Vagina (tissue), 2 donors: ENCODE data around the gene MIF. TPM values are rescaled to one million over a fixed set of nuclear protein-coding genes. Genes with fewer than 3 reads are reported as not detected.

Experiments
- DNase-seq, 2 donors: peaks; one replicate each; pipeline ENCODE4 v3.0.0-alpha.2; 2017; ENCODE audit errors: extremely low spot score in 2 of 2
- H3K27ac ChIP-seq: fragments of 200-600 bp; sonication (generic); one replicate; pipeline ENCODE4 v1.5.1; 2019
- H3K27me3 ChIP-seq: fragments of 200-600 bp; sonication (generic); one replicate; pipeline ENCODE4 v1.5.1; 2019
- H3K36me3 ChIP-seq, 2 donors: fragments of 200-600 bp; sonication (generic); one replicate each; pipeline ENCODE4 v1.5.1; 2017 to 2019
- H3K4me1 ChIP-seq: fragments of 200-600 bp; sonication (generic); one replicate; pipeline ENCODE4 v1.5.1; 2019
- H3K4me3 ChIP-seq, 2 donors: fragments of 200-600 bp; sonication (generic); 1 replicate in 1 of 2; 2 replicates in 1 of 2; pipeline ENCODE4 v1.5.1; 2016 to 2019
- H3K9me3 ChIP-seq: fragments of 200-600 bp; sonication (generic); one replicate; pipeline ENCODE4 v1.5.1; 2019
- CTCF ChIP-seq, 3 experiments: fragments of 450-650 bp in 2 of 3; fragments of 200-600 bp in 1 of 3; sonication (generic) in 1 of 3; IDR thresholded peaks; one replicate each; pipeline ENCODE4 v1.5.1; 2017 to 2019; ENCODE audit warnings: antibody characterized with exemption in 3 of 3, mild to moderate bottlenecking in 2 of 3, moderate library complexity in 2 of 3
- POLR2A ChIP-seq, 2 donors: fragments of 450-650 bp; IDR thresholded peaks; one replicate each; pipeline ENCODE4 v1.6.1; 2017; ENCODE audit warnings: antibody characterized with exemption in 2 of 2, mild to moderate bottlenecking in 2 of 2, moderate library complexity in 2 of 2
- POLR2AphosphoS5 ChIP-seq, 2 donors: sonication (generic); formaldehyde crosslinking; IDR thresholded peaks; one replicate each; pipeline ENCODE4 v1.9.0; 2017; ENCODE audit warnings: antibody characterized with exemption in 2 of 2, mild to moderate bottlenecking in 2 of 2, low read depth in 1 of 2; ENCODE audit not compliant: insufficient read depth in 1 of 2
- intact Hi-C: fragments of 100-400 bp; cut with DNase I; formaldehyde crosslinking; loops from one replicate; pipeline ENCODE4 v1.15.1; 2023
- total RNA-seq: library from RNA; depleted of rRNA; stranded (reverse); fragments of >200 nt; gene quantifications from one replicate; pipeline ENCODE4 v1.2.3, GENCODE V29; 2016

MIF gene
- total RNA-seq, 1 donor from 2014 or later = 638 TPM

DNA sequence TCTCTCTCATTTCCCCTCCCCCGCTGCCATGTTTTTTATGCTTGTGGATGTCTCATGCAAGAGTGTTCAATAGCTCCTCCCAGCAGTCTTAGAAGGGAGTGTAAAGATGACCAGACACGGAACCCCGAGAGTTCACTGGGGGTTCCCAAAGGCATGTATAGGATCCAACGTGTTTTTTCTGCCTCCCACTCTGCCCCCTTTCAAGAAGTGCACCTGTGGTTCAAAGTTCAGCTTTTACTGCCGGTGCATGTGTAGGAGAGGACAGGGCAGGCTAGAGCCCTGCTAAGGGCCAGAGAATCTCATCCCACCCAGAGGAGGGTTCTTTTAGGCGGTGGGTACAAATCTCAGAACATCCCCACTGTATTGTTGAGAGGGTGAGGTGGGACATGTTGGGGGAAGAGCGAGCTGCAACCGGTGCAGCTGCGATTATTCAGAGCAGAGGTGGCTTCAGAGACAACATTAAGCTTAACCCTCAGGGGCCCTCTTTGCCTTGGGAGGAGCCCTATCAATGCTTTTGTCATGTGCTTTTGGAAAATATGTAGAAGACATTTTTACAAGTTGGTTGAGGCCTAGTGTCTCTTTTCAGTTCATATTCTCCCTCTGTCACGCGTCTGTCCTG is 14.5 kb downstream of the MIF start:
- intact Hi-C loops = no loop called here
- no peaks in the 10 kb centered on the region for H3K36me3 ChIP-seq
- H3K4me1 ChIP-seq = peaks cover 10% of the 10 kb centered on the region
- no peak overlapping the region for H3K4me3 ChIP-seq
- H3K27ac ChIP-seq = no peak overlapping the region
- DNase-seq = no peak
- no peaks in the 10 kb centered on the region for H3K9me3 ChIP-seq
- no peaks in the 10 kb centered on the region for H3K27me3 ChIP-seq
- TF ChIP-seq CTCF (IDR thresholded peaks at IDR 0.05) (no peak), POLR2A (IDR thresholded peaks at IDR 0.05) (no peak), POLR2AphosphoS5 (IDR thresholded peaks at IDR 0.05; ENCODE audit: insufficient read depth in 1 of 2, low read depth in 1 of 2) (no peak)

DNA sequence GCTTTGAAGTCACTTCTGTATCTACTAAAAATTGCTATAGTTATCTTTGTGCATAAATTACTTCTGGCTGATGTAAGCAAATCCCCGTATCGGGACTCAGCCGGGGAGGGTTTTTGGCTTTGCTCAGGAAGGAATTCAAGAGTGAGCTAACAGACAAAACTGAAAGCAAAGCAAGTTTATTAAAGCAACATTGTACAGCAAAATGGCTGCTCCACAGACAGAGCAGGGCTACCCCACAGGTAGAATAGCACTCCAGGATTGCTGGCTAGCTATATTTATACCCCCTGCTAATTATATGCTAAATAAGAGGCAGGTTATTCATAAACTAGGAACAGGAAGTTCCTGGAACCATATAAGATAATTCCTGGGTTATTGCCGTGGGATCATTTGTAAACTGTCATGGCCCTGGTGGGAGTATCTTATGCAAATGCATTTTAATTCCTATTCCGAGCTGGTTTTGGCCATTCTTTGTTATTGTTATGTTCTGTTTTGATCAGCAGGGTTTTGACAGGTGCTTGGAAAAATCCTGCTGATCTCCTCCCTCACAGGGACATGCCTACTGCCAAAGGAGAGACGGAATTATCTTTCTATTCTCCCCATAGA is 15.2 kb downstream of the MIF start:
- Histone ChIP-seq H3K4me1 (peaks cover 10% of the 10 kb centered on the region), H3K27me3 (no peaks in the 10 kb centered on the region), H3K27ac (peak overlapping the region; percentile 17), H3K4me3 (no peak overlapping the region), H3K36me3 (no peaks in the 10 kb centered on the region), H3K9me3 (no peaks in the 10 kb centered on the region)
- no peak for DNase-seq
- TF ChIP-seq POLR2A (IDR thresholded peaks at IDR 0.05) (no peak), POLR2AphosphoS5 (IDR thresholded peaks at IDR 0.05; ENCODE audit: insufficient read depth in 1 of 2, low read depth in 1 of 2) (no peak), CTCF (IDR thresholded peaks at IDR 0.05) (no peak)
- intact Hi-C loops = no loop called here

- TF ChIP-seq POLR2A (IDR thresholded peaks at IDR 0.05) (no peak), CTCF (IDR thresholded peaks at IDR 0.05) (no peak), POLR2AphosphoS5 (IDR thresholded peaks at IDR 0.05; ENCODE audit: insufficient read depth in 1 of 2, low read depth in 1 of 2) (no peak)
- no peak overlapping the region for H3K27ac ChIP-seq
- peaks cover 10% of the 10 kb centered on the region for H3K4me1 ChIP-seq
- intact Hi-C loops = loop anchor here (2.0 kb wide), 1 partner anchor 44 kb away; no protein-coding TSS in a partner anchor
- H3K27me3 ChIP-seq = no peaks in the 10 kb centered on the region
- H3K36me3 ChIP-seq = no peaks in the 10 kb centered on the region
- no peaks in the 10 kb centered on the region for H3K9me3 ChIP-seq
- no peak overlapping the region for H3K4me3 ChIP-seq
- peak in 1 of 2 donors; percentile 42 for DNase-seq
These were observed 16.5 kb downstream of the MIF start for GRCh38 chr22:23910496-23911190.

GRCh38 chr22:23911318-23911980 is 17.3 kb downstream of the MIF start:
- no peak for TF ChIP-seq POLR2A (IDR thresholded peaks at IDR 0.05)
- no peak for TF ChIP-seq POLR2AphosphoS5 (IDR thresholded peaks at IDR 0.05; ENCODE audit: insufficient read depth in 1 of 2, low read depth in 1 of 2)
- TF ChIP-seq CTCF (IDR thresholded peaks at IDR 0.05) = no peak
- H3K36me3 ChIP-seq = no peaks in the 10 kb centered on the region
- no peaks in the 10 kb centered on the region for H3K27me3 ChIP-seq
- intact Hi-C loops = loop anchor here (2.0 kb wide), 1 partner anchor 45 kb away; no protein-coding TSS in a partner anchor
- no peak overlapping the region for H3K27ac ChIP-seq
- H3K9me3 ChIP-seq = no peaks in the 10 kb centered on the region
- no peak overlapping the region for H3K4me3 ChIP-seq
- peaks cover 10% of the 10 kb centered on the region for H3K4me1 ChIP-seq
- peak in 1 of 2 donors; percentile 58 for DNase-seq
